ENCODE data around the gene VWCE. TPM values are rescaled to one million over a fixed set of nuclear protein-coding genes. Genes with fewer than 3 reads are reported as not detected.
A peak's percentile ranks its signal among the peaks of the same experiment; 100 is the strongest.

The VWCE gene
- total RNA-seq, 2 experiments from 2014 or later, result 0.98 to 1.7 TPM

DNA sequence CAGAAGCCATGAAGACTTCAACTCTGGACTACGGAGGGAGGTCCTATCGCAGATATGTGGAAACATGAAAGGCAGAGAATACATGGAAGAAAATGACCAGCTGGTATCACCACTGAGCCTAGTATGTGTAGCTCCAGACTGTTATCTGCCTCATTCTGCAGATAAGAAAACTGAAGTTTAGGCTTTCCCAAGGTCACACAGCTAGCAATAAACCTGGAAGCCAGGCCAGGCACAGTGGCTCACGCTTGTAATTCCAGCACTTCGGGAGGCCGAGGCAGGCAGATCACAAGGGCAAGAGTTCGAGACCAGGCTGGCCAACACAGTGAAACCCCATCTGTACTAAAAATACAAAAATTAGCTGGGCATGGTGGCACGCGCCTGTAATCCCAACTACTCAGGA lies 15.6 kb upstream of the VWCE start:
- CTCF ChIA-PET, result interaction anchor here (1.6 kb wide), 1 partner anchor 16 kb away, joined by 5 read pairs; the partner anchor contains the start of gene VWCE
- H3K4me3 Mint-ChIP-seq, result no peak overlapping the region
- POLR2A ChIA-PET, result interaction anchor here (0.8 to 2.6 kb wide), 2 partner anchors 15 to 119 kb away, joined by 3 to 9 read pairs; partner anchors contain the start of genes CPSF7, SDHAF2 and VWCE
- H3K4me1 Mint-ChIP-seq, result no peaks in the 10 kb centered on the region
- H3K9me3 Mint-ChIP-seq, result no peaks in the 10 kb centered on the region
- no peak overlapping the region for H3K27ac Mint-ChIP-seq
- H3K27me3 Mint-ChIP-seq, result no peaks in the 10 kb centered on the region
- DNase-seq, result no peak
- H3K36me3 Mint-ChIP-seq (ENCODE audit: low read depth), result peaks cover 26% of the 10 kb centered on the region

DNA sequence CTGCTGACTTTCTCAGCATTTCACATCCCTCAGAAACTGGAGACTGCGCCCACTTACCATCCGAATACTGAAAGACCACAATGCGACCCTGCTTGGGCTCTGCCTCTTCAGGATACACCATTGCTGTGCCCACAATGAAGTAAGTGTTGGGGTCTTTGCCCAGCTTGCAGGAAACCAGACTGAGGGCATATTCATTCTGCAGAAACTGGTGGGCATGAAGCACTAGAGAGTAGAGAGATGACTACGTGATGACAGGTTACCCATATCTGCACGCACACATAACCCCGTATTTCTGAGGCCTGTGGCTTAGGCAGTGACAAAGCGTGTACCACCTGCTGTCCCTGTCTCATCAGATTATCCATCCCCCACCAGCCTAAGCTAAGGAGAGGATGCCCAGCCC lies 14.6 kb upstream of the VWCE start:
- no peak overlapping the region for H3K27ac Mint-ChIP-seq
- H3K36me3 Mint-ChIP-seq (ENCODE audit: low read depth), result peaks cover 26% of the 10 kb centered on the region
- no peak for DNase-seq
- no peaks in the 10 kb centered on the region for H3K27me3 Mint-ChIP-seq
- ChIA-PET CTCF (interaction anchor here (1.6 kb wide), 1 partner anchor 15 kb away, joined by 5 read pairs; the partner anchor contains the start of gene VWCE), POLR2A (interaction anchor here (2.6 kb wide), 1 partner anchor 14 kb away, joined by 9 read pairs; the partner anchor contains the start of gene VWCE)
- no peak overlapping the region for H3K4me3 Mint-ChIP-seq
- H3K9me3 Mint-ChIP-seq, result no peaks in the 10 kb centered on the region
- no peaks in the 10 kb centered on the region for H3K4me1 Mint-ChIP-seq

DNA sequence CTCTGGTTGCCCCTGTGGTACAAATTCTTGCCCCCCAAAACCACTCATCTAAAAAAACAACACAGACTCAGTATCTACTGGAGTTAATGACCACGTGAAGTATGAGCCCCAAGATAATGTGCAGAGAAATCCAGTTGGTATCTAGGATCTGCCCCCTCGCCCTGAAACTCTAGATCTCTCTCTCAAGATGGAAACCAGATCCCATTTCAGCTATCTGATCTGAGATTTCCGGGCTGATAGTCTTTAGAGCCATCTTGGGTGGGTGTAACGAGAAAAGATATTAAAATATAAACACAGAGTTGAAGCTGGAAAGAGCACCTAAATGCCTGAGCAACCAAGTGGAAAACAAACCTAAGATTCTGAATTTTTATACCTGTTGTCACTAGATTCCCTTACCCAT lies 14.0 kb upstream of the VWCE start:
- Mint-ChIP-seq H3K27ac (no peak overlapping the region), H3K27me3 (no peaks in the 10 kb centered on the region), H3K4me3 (no peak overlapping the region), H3K9me3 (no peaks in the 10 kb centered on the region), H3K4me1 (no peaks in the 10 kb centered on the region), H3K36me3 (ENCODE audit: low read depth) (peaks cover 27% of the 10 kb centered on the region)
- ChIA-PET POLR2A (interaction anchor here (1.1 to 2.6 kb wide), 2 partner anchors 14 to 24 kb away, joined by 3 to 9 read pairs; partner anchors contain the start of gene VWCE), CTCF (interaction anchor here (1.6 kb wide), 1 partner anchor 14 kb away, joined by 5 read pairs; the partner anchor contains the start of gene VWCE)
- DNase-seq, result no peak

DNA sequence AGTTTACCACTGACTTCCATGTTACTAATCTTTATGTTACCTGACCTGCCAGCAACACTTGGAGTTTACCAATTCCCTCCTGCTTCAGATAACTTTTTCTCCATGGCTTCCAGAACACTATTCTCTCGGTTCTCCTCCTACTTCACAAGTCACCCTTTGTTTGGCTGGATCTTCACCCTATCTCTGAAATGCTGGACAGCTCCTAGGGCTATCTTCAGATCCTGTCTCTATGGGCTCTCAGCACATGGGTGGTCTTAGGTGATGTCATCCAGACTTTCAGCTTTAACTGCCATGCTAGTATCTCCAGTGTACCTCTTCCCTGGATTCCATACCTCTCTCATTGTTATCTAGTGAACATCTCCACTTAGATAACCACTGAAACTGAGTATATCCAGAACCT lies 12.2 kb upstream of the VWCE start:
- Mint-ChIP-seq H3K36me3 (ENCODE audit: low read depth) (peaks cover 29% of the 10 kb centered on the region), H3K27me3 (no peaks in the 10 kb centered on the region), H3K4me3 (no peak overlapping the region), H3K4me1 (no peaks in the 10 kb centered on the region), H3K27ac (no peak overlapping the region), H3K9me3 (no peaks in the 10 kb centered on the region)
- CTCF ChIA-PET, result no interaction called here
- no peak for DNase-seq
- POLR2A ChIA-PET, result no interaction called here

DNA sequence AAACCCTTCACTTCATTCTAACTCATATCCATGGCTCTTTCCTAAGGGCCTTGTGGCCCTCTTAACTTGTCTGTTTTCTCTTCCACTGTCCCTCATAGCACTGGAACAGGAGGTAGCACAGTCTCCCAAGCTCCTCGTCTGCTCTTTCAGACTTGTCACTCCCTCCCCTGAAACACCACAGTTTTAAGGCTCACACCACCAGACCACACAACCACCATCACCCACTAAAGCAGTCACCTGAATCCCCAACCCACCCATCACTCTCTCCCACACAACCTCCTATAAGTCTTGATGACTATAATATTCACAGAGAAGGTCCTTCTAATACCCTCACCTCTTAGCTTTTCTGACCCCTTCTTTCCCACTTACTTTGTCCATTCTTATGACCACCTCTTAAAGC lies 11.1 kb upstream of the VWCE start:
- no peak for DNase-seq
- no peak overlapping the region for H3K27ac Mint-ChIP-seq
- no peak overlapping the region for H3K4me3 Mint-ChIP-seq
- no peaks in the 10 kb centered on the region for H3K4me1 Mint-ChIP-seq
- no peaks in the 10 kb centered on the region for H3K9me3 Mint-ChIP-seq
- H3K36me3 Mint-ChIP-seq (ENCODE audit: low read depth), result peaks cover 33% of the 10 kb centered on the region
- H3K27me3 Mint-ChIP-seq, result no peaks in the 10 kb centered on the region
- CTCF ChIA-PET, result no interaction called here
- POLR2A ChIA-PET, result no interaction called here

DNA sequence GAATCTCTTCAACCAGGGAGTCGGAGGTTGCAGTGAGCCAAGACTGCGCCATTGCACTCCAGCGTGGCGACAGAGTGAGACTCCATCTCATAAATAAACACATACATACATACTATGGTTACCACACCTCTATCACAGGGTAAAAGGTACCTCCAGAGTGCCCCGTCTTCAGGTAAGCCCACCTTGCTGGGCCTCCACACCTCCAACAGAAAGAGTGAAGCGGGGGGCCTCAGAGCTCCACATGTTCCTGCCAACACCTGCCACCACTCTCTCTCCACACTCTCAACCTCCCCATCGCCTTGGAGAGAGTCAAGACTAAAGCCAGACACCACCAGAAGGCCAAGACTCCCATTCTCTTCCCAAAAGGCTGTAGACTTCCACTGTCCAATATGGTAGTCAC lies 10.3 kb upstream of the VWCE start:
- Mint-ChIP-seq H3K9me3 (no peaks in the 10 kb centered on the region), H3K36me3 (ENCODE audit: low read depth) (peaks cover 41% of the 10 kb centered on the region), H3K27ac (no peak overlapping the region), H3K4me3 (no peak overlapping the region), H3K4me1 (no peaks in the 10 kb centered on the region), H3K27me3 (no peaks in the 10 kb centered on the region)
- ChIA-PET POLR2A (no interaction called here), CTCF (interaction anchor here (1.5 kb wide), 1 partner anchor 31 kb away, joined by 3 read pairs; no protein-coding TSS in a partner anchor)
- no peak for DNase-seq

DNA sequence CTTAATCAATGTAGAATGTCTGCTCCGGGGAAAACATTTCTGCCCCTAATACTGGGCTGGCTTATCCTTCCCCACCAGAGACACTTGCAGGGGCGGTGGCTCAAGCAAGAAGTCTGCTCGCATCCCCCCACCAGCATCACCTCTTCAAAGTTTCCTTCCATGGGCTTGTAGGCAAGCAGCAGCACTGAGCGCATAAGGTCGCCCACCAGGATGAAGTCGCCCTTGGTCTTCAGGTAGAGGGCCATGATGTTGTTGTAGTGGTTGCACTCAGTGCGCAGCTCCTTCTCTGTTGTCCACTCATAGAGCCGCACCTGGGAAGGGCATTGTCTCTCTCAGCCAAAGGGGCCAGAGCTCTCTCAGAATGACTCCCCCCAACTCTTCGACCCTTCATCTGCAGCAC lies 8.6 kb upstream of the VWCE start:
- ChIA-PET CTCF (no interaction called here), POLR2A (no interaction called here)
- H3K27ac Mint-ChIP-seq, result no peak overlapping the region
- H3K9me3 Mint-ChIP-seq, result no peaks in the 10 kb centered on the region
- peaks cover 45% of the 10 kb centered on the region for H3K36me3 Mint-ChIP-seq (ENCODE audit: low read depth)
- H3K4me3 Mint-ChIP-seq, result no peak overlapping the region
- peaks cover 4% of the 10 kb centered on the region for H3K4me1 Mint-ChIP-seq
- DNase-seq, result no peak
- no peaks in the 10 kb centered on the region for H3K27me3 Mint-ChIP-seq

DNA sequence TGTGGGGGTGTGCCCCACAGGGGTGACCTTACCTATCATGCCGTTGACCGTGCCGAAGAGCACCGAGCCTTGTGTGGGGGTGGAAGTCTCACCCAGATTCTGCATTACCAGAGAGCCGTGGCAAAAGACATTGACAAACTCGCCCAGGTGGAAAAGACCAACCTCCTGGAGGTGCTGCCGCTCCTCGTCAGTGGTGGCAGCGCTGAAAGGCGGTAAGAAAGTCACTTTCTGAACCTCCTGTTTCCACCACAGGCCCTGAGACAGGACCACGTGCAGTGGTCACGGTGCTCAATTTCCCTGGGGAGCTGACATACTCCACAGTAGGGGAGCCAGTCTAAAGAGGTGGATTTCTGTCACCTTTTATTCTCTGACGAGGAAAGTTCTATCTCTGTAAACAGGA lies 7.4 kb upstream of the VWCE start:
- POLR2A ChIA-PET, result no interaction called here
- H3K27ac Mint-ChIP-seq, result no peak overlapping the region
- H3K4me3 Mint-ChIP-seq, result no peak overlapping the region
- DNase-seq, result no peak
- CTCF ChIA-PET, result no interaction called here
- peaks cover 51% of the 10 kb centered on the region for H3K36me3 Mint-ChIP-seq (ENCODE audit: low read depth)
- no peaks in the 10 kb centered on the region for H3K9me3 Mint-ChIP-seq
- no peaks in the 10 kb centered on the region for H3K27me3 Mint-ChIP-seq
- peaks cover 15% of the 10 kb centered on the region for H3K4me1 Mint-ChIP-seq

DNA sequence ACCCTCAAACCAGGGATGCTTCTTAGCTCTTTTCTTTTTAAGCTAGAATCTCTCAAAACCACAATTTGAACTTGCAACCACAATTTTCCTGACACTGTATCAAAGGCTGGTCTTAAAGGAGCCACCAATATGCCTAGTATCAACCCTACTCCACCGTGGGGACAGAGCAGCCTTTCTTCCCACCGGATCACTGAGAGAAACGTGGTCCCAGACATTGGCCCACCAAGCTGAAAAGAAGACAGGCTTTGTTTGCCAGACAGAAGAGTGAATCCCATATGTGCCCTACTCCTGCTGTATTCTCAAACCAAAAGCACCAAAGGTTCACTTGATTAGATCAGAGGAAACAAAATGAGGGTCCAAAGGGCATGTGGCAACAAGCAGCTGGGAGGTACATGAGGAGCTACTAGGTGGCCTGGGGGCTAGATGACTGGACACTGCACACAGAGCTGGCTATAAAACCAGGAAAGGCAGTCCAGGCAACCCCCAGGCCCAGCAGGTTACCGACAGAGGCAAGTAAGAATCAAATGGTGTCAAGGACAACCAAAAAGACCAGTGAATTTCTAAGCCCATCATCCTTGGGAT lies 3.6 kb upstream of the VWCE start:
- peaks cover 49% of the 10 kb centered on the region for H3K36me3 Mint-ChIP-seq (ENCODE audit: low read depth)
- no peaks in the 10 kb centered on the region for H3K9me3 Mint-ChIP-seq
- H3K4me3 Mint-ChIP-seq, result no peak overlapping the region
- ChIA-PET CTCF (interaction anchor here (1.2 kb wide), 1 partner anchor 31 kb away, joined by 5 read pairs; no protein-coding TSS in a partner anchor), POLR2A (interaction anchor here (1.4 to 2.3 kb wide), 2 partner anchors 63 to 131 kb away, joined by 5 to 7 read pairs; partner anchors contain the start of genes CPSF7, CYB561A3, SDHAF2 and TMEM138)
- DNase-seq, result no peak
- H3K27ac Mint-ChIP-seq, result no peak overlapping the region
- peaks cover 30% of the 10 kb centered on the region for H3K4me1 Mint-ChIP-seq
- H3K27me3 Mint-ChIP-seq, result peaks cover 2% of the 10 kb centered on the region

DNA sequence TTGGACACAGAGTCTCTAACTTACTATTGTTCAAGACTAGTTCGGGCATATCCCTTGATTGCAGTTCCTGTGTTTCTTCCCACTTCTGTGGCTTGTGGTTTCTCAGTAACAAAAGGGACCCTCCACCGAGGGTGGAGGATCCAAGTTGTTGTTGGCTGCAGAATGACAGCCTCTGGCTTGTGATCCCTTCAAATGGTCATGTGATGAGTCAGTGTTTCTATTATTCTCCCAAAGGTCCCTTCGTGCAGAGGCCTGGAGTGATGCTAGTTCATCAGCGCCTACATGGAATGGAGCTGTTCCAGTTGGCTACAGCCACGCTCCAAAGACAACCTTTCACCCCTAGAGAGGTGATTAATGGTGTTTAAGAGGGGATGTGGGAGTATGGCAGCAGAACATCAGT lies 2.6 kb upstream of the VWCE start:
- Mint-ChIP-seq H3K27me3 (peaks cover 8% of the 10 kb centered on the region), H3K36me3 (ENCODE audit: low read depth) (peaks cover 42% of the 10 kb centered on the region), H3K27ac (no peak overlapping the region), H3K9me3 (no peaks in the 10 kb centered on the region), H3K4me1 (peaks cover 36% of the 10 kb centered on the region), H3K4me3 (no peak overlapping the region)
- DNase-seq, result no peak
- POLR2A ChIA-PET, result interaction anchor here (1.4 kb wide), 1 partner anchor 132 kb away, joined by 5 read pairs; the partner anchor contains the start of genes CPSF7 and SDHAF2
- CTCF ChIA-PET, result interaction anchor here (5.3 kb wide), 1 partner anchor 44 kb away, joined by 33 read pairs; no protein-coding TSS in a partner anchor

DNA sequence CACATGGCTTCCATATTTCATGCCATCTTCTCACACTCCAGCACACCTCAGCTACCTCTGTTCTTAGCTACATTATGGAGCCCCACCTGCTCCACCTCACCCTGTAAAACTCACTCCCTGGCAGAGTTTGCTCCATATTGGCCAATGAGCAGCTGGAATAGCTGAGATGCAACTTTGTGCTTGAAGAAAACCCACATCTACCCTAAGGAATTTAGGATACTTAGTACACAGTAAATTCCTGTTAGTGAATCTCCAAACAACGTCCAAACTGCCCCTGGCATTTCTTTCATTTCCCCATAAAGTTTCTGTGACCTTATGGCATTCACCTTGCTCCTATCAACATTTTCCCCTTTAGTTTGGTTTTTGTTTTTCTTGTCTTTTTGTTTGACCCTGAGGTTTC lies 2.2 kb upstream of the VWCE start:
- Mint-ChIP-seq H3K9me3 (no peaks in the 10 kb centered on the region), H3K27ac (no peak overlapping the region), H3K27me3 (peaks cover 12% of the 10 kb centered on the region), H3K4me3 (no peak overlapping the region), H3K4me1 (peaks cover 36% of the 10 kb centered on the region), H3K36me3 (ENCODE audit: low read depth) (peaks cover 37% of the 10 kb centered on the region)
- ChIA-PET CTCF (interaction anchor here (5.3 kb wide), 1 partner anchor 44 kb away, joined by 33 read pairs; no protein-coding TSS in a partner anchor), POLR2A (interaction anchor here (1.4 kb wide), 1 partner anchor 133 kb away, joined by 5 read pairs; the partner anchor contains the start of genes CPSF7 and SDHAF2)
- no peak for DNase-seq

DNA sequence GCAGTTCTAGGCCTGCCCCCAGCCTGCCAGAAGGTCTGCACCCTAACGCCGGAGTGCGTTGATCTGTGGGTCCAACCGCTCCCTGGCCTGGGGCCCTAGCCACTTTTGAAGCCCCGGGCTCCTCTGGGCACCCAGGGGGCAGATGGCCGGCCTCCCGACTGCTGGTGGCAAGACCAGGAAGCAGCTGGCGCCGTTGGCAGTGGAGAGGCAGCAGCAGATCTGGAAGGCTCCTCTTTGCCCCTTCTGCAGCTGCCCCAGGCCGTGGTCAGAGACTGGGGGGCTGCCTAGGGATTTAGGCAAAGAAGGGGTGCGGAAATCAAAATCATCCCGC lies 445 bp upstream of the VWCE start:
- DNase-seq, result no peak
- ChIA-PET POLR2A (interaction anchor here (1.6 to 2.2 kb wide), 3 partner anchors 14 to 90 kb away, joined by 3 to 9 read pairs (median 7); partner anchors contain the start of gene CYB561A3), CTCF (interaction anchor here (1.1 to 5.3 kb wide), 3 partner anchors 14 to 42 kb away, joined by 4 to 33 read pairs (median 5); no protein-coding TSS in a partner anchor)
- H3K27me3 Mint-ChIP-seq, result peaks cover 13% of the 10 kb centered on the region
- H3K4me3 Mint-ChIP-seq, result peak overlapping the region; percentile 38
- H3K36me3 Mint-ChIP-seq (ENCODE audit: low read depth), result peaks cover 21% of the 10 kb centered on the region
- no peaks in the 10 kb centered on the region for H3K9me3 Mint-ChIP-seq
- peaks cover 36% of the 10 kb centered on the region for H3K4me1 Mint-ChIP-seq
- H3K27ac Mint-ChIP-seq, result no peak overlapping the region

DNA sequence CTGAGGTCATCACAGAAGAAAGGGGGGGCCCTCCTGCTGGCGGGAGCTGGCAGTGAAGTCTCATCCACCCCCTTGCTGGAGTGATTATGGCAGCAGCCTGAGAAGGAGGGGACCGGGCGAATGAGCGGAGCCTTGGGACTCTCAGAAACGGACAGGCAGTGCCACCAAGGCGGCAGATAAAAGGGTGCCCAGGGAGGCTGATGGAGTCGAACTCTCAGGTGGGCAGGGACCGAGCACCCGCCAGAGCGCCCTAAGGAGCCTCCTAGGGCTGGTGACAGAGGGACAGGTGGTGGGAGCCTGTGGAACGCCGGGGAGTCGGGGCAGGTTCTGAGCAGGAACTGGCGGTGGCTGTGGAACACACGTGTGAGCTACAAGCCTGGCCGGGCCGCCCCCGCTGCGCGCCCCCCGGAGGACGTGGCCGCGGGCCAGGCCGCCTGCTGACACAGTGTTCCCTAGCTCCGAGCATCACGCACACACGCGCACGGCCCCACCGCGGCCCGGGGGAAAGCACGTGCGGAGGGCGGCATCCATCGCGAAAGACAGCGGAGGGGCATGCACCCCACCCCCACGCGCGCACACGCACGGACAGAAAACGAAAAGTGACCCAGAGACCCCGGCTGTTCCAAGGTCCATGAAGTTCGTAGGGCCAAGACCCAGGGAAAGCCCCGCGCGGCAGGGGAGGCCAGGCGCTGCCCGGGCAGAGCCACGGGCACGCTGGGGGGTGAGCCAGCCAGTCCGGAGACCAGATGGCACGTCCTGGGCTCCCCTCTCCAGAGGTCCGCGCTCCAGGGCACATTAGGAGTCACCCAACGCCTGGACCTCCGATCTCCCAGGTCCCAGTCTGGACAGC lies 1.0 kb downstream of the VWCE start:
- peak; percentile 20 for DNase-seq
- peaks cover 36% of the 10 kb centered on the region for H3K4me1 Mint-ChIP-seq
- peak overlapping the region; percentile 70 for H3K4me3 Mint-ChIP-seq
- no peaks in the 10 kb centered on the region for H3K9me3 Mint-ChIP-seq
- H3K27ac Mint-ChIP-seq, result peak overlapping the region; percentile 37
- POLR2A ChIA-PET, result interaction anchor here (0.9 to 2.2 kb wide), 8 partner anchors 12 to 323 kb away, joined by 3 to 7 read pairs (median 4); partner anchors contain the start of genes CD6, DDB1, TKFC and TMEM138
- peaks cover 16% of the 10 kb centered on the region for H3K36me3 Mint-ChIP-seq (ENCODE audit: low read depth)
- CTCF ChIA-PET, result interaction anchor here (0.7 to 5.3 kb wide), 12 partner anchors 13 to 463 kb away, joined by 3 to 33 read pairs (median 3); no protein-coding TSS in a partner anchor
- H3K27me3 Mint-ChIP-seq, result peaks cover 13% of the 10 kb centered on the region
